A673 (cell line): ENCODE measurements around the gene RABGAP1L. TPM values are rescaled to one million over a fixed set of nuclear protein-coding genes. Genes with fewer than 3 reads are reported as not detected.

Experiments
- BruUV-seq: library from RNA; stranded (reverse); fragments of 400-500 nt; replicated peaks from 2 replicates; lab custom pipeline; 2021; lab: Mats Ljungman, UMichigan
- CTCF ChIA-PET: fragments of 300-600 bp; sonication (Branson Sonifier 250); formaldehyde crosslinking; loops from one replicate; lab custom pipeline; 2022; ENCODE audit warnings: antibody characterized with exemption; lab: Charles Lee
- POLR2A ChIA-PET: fragments of 300-600 bp; sonication (Branson Sonifier 250); formaldehyde crosslinking; loops from one replicate; lab custom pipeline; 2022; ENCODE audit warnings: antibody characterized with exemption; ENCODE audit not compliant: low non-redundant PET; lab: Charles Lee
- DNase-seq: peaks from one replicate; pipeline ENCODE4 v3.0.0-alpha.2; 2015; ENCODE audit warnings: low spot score
- H3K27ac ChIP-seq: fragments of 200-600 bp; sonication (generic); 2 replicates; pipeline ENCODE4 v1.5.1; 2016; ENCODE audit warnings: mixed run types, low read depth, mild to moderate bottlenecking, mixed read lengths, antibody characterized with exemption, low read length; ENCODE audit not compliant: poor library complexity, severe bottlenecking
- H3K27me3 ChIP-seq: fragments of 200-600 bp; sonication (generic); replicated peaks from 2 replicates; pipeline ENCODE4 v1.6.1; 2017; ENCODE audit warnings: mixed run types, low read depth, mild to moderate bottlenecking, mixed read lengths, antibody characterized with exemption, low read length; ENCODE audit not compliant: insufficient read depth, poor library complexity
- H3K36me3 ChIP-seq: fragments of 200-600 bp; sonication (generic); 2 replicates; pipeline ENCODE4 v1.6.1; 2016; ENCODE audit warnings: mixed run types, mild to moderate bottlenecking, mixed read lengths, antibody characterized with exemption, low read length; ENCODE audit not compliant: insufficient read depth, poor library complexity, severe bottlenecking
- H3K4me1 ChIP-seq: fragments of 200-600 bp; sonication (generic); 2 replicates; pipeline ENCODE4 v1.6.1; 2017; ENCODE audit warnings: mixed run types, mild to moderate bottlenecking, mixed read lengths, antibody characterized with exemption, low read length; ENCODE audit not compliant: insufficient read depth, poor library complexity, severe bottlenecking
- H3K4me3 ChIP-seq: fragments of 200-600 bp; sonication (generic); 2 replicates; pipeline ENCODE4 v1.5.1; 2016; ENCODE audit warnings: low read depth, mixed run types, mild to moderate bottlenecking, mixed read lengths, low read length; ENCODE audit not compliant: poor library complexity, severe bottlenecking
- H3K9me3 ChIP-seq: fragments of 200-600 bp; sonication (generic); 2 replicates; pipeline ENCODE4 v1.6.1; 2016; ENCODE audit warnings: mixed run types, low read depth, mild to moderate bottlenecking, mixed read lengths, antibody characterized with exemption, low read length; ENCODE audit not compliant: poor library complexity, severe bottlenecking
- CTCF ChIP-seq: fragments of 300-800, 200-600 bp; sonication (generic); conservative IDR thresholded peaks from 2 replicates; pipeline ENCODE4 v1.5.1; 2017; ENCODE audit warnings: low read depth, mild to moderate bottlenecking, antibody characterized with exemption, low read length, moderate library complexity, mixed read lengths
- EZH2 ChIP-seq: fragments of 200-600 bp; sonication (generic); IDR thresholded peaks from 2 replicates; pipeline ENCODE4 v1.6.1; 2017; ENCODE audit warnings: borderline replicate concordance, low read depth, mild to moderate bottlenecking, mixed read lengths, antibody characterized with exemption, low read length; ENCODE audit not compliant: poor library complexity, severe bottlenecking
- intact Hi-C: fragments of 100-400 bp; cut with micrococcal nuclease; formaldehyde crosslinking; loops from one replicate; pipeline ENCODE4 v1.10.0; 2022; ENCODE audit not compliant: unreplicated experiment
- total RNA-seq: library from RNA; stranded (reverse); gene quantifications from 2 replicates; pipeline ENCODE4 v1.2.3, GENCODE V29; 2021

The RABGAP1L gene
- total RNA-seq, 1 experiment from 2014 or later: 19.3 TPM

- Histone ChIP-seq H3K4me3 (no peak overlapping the region), H3K36me3 (no peaks in the 10 kb centered on the region), H3K27me3 (no peaks in the 10 kb centered on the region), H3K9me3 (no peaks in the 10 kb centered on the region), H3K4me1 (no peaks in the 10 kb centered on the region), H3K27ac (no peak overlapping the region)
- TF ChIP-seq CTCF: no peak
- TF ChIP-seq EZH2: no peak
- CTCF ChIA-PET: no interaction called here
- no peak for DNase-seq
- intact Hi-C loops: no loop called here
- BruUV-seq: no TSS peak
- POLR2A ChIA-PET: no interaction called here
These were observed 762.8 kb downstream of the RABGAP1L start for GRCh38 chr1:174922121-174922520.

- BruUV-seq: no TSS peak
- TF ChIP-seq CTCF: no peak
- no peak for TF ChIP-seq EZH2
- no peak overlapping the region for H3K4me3 ChIP-seq
- DNase-seq: no peak
- H3K9me3 ChIP-seq: no peaks in the 10 kb centered on the region
- no peaks in the 10 kb centered on the region for H3K27me3 ChIP-seq
- H3K27ac ChIP-seq: no peak overlapping the region
- CTCF ChIA-PET: no interaction called here
- intact Hi-C loops: no loop called here
- POLR2A ChIA-PET: no interaction called here
- no peaks in the 10 kb centered on the region for H3K36me3 ChIP-seq
- no peaks in the 10 kb centered on the region for H3K4me1 ChIP-seq
These were observed 764.5 kb downstream of the RABGAP1L start for GRCh38 chr1:174923820-174924219.

GRCh38 chr1:174928541-174928940 is 769.2 kb downstream of the RABGAP1L start:
- CTCF ChIA-PET: no interaction called here
- POLR2A ChIA-PET: no interaction called here
- TF ChIP-seq EZH2 (no peak), CTCF (no peak)
- Histone ChIP-seq H3K9me3 (no peaks in the 10 kb centered on the region), H3K36me3 (no peaks in the 10 kb centered on the region), H3K4me3 (no peak overlapping the region), H3K27ac (no peak overlapping the region), H3K4me1 (no peaks in the 10 kb centered on the region), H3K27me3 (no peaks in the 10 kb centered on the region)
- intact Hi-C loops: no loop called here
- no TSS peak for BruUV-seq
- DNase-seq: no peak
